Neural crest cell (in vitro differentiated cells): Measurements from ENCODE around the gene PLPP3. TPM values are rescaled to one million over a fixed set of nuclear protein-coding genes. Genes with fewer than 3 reads are reported as not detected.

Experiments
- DNase-seq: peaks from one replicate; pipeline ENCODE4 v3.0.0; 2021; ENCODE audit warnings: low read depth, mixed read lengths, low spot score
- H3K27ac Mint-ChIP-seq: one replicate; pipeline ENCODE4 v1.8.0; 2021; ENCODE audit warnings: mild to moderate bottlenecking, mixed read lengths; ENCODE audit not compliant: unreplicated experiment
- H3K27me3 Mint-ChIP-seq: 2 replicates; pipeline ENCODE4 v1.8.0; 2021; ENCODE audit warnings: low read depth, mild to moderate bottlenecking, mixed read lengths
- H3K36me3 Mint-ChIP-seq: 2 replicates; pipeline ENCODE4 v1.8.0; 2021; ENCODE audit warnings: low read depth, mild to moderate bottlenecking, mixed read lengths
- H3K4me1 Mint-ChIP-seq: 2 replicates; pipeline ENCODE4 v1.8.0; 2021; ENCODE audit warnings: mixed read lengths
- H3K4me3 Mint-ChIP-seq: one replicate; pipeline ENCODE4 v1.8.0; 2021; ENCODE audit warnings: mild to moderate bottlenecking, mixed read lengths
- H3K9me3 Mint-ChIP-seq: 2 replicates; pipeline ENCODE4 v1.8.0; 2021; ENCODE audit warnings: mixed read lengths
- CTCF ChIP-seq: fragments of 200-600 bp; sonication (generic); conservative IDR thresholded peaks from 2 replicates; pipeline ENCODE4 v1.5.0; 2021; ENCODE audit warnings: antibody characterized with exemption, mild to moderate bottlenecking
- total RNA-seq: library from RNA; stranded (reverse); gene quantifications from 2 replicates; pipeline ENCODE4 v1.2.1, GENCODE V29; 2021

The PLPP3 gene
- total RNA-seq, 1 donor from 2014 or later: 24.7 TPM

GRCh38 chr1:56529801-56530200 lies 49.6 kb downstream of the PLPP3 start:
- no peak overlapping the region for H3K27ac Mint-ChIP-seq

GRCh38 chr1:56527548-56528302 lies 51.6 kb downstream of the PLPP3 start:
- DNase-seq: no peak
- TF ChIP-seq CTCF: no peak
- Mint-ChIP-seq H3K9me3 (no peaks in the 10 kb centered on the region), H3K4me1 (peaks cover 37% of the 10 kb centered on the region), H3K36me3 (peaks cover 6% of the 10 kb centered on the region), H3K27ac (no peak overlapping the region), H3K27me3 (no peaks in the 10 kb centered on the region), H3K4me3 (no peak overlapping the region)

More at GRCh38 chr1:56529801-56530200, 49.6 kb downstream of the PLPP3 start:
- peaks cover 41% of the 10 kb centered on the region for H3K4me1 Mint-ChIP-seq
- H3K4me3 Mint-ChIP-seq: no peak overlapping the region
- no peak for TF ChIP-seq CTCF
- no peak for DNase-seq
- H3K9me3 Mint-ChIP-seq: no peaks in the 10 kb centered on the region
- H3K36me3 Mint-ChIP-seq: peaks cover 9% of the 10 kb centered on the region
- no peaks in the 10 kb centered on the region for H3K27me3 Mint-ChIP-seq

- Mint-ChIP-seq H3K9me3 (no peaks in the 10 kb centered on the region), H3K27ac (no peak overlapping the region), H3K36me3 (peaks cover 6% of the 10 kb centered on the region), H3K4me3 (no peak overlapping the region), H3K4me1 (peaks cover 48% of the 10 kb centered on the region), H3K27me3 (no peaks in the 10 kb centered on the region)
- no peak for DNase-seq
- TF ChIP-seq CTCF: no peak
Observed at GRCh38 chr1:56526571-56527174, 52.7 kb downstream of the PLPP3 start.

DNA sequence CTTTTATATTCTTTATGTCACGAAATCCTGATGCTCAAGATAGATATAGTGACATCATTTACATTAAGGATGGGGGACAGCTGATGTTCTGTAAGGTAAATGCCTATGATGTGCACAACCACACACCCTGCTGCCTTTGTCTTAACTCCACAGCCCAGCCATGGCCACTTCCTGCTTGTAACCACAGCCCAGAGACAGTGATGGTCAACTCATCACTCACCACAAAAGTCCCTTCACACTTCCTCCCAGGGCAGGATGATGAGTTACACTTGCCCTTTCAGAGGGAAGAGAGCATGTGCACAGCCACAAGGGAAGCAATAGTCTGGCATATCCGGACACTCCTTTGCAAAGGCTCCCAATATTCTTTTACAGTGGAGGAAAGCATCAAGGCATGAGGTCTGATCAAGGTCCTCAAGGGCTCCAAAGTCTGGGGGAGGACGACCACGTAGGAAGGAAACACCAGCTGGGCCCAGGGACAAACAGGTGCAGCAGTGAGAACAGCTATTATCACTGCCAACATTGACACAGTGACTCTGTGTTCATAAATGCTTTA lies 53.8 kb downstream of the PLPP3 start:
- Mint-ChIP-seq H3K27ac (no peak overlapping the region), H3K4me3 (no peak overlapping the region), H3K36me3 (peaks cover 8% of the 10 kb centered on the region), H3K4me1 (peaks cover 54% of the 10 kb centered on the region), H3K27me3 (no peaks in the 10 kb centered on the region), H3K9me3 (no peaks in the 10 kb centered on the region)
- DNase-seq: no peak
- TF ChIP-seq CTCF: no peak

GRCh38 chr1:56524263-56524662 lies 55.1 kb downstream of the PLPP3 start:
- H3K27ac Mint-ChIP-seq: no peak overlapping the region
- H3K4me1 Mint-ChIP-seq: peaks cover 57% of the 10 kb centered on the region
- H3K36me3 Mint-ChIP-seq: peaks cover 8% of the 10 kb centered on the region

More at GRCh38 chr1:56524263-56524662, 55.1 kb downstream of the PLPP3 start:
- DNase-seq: no peak
- H3K9me3 Mint-ChIP-seq: no peaks in the 10 kb centered on the region
- TF ChIP-seq CTCF: no peak
- no peaks in the 10 kb centered on the region for H3K27me3 Mint-ChIP-seq
- H3K4me3 Mint-ChIP-seq: no peak overlapping the region
